H1 (cell line): ENCODE results near the gene FOXN3.

Experiments used
- CEBPB ChIP-seq: IDR thresholded peaks from 2 replicates; pipeline ENCODE4 v1.6.1; 2012; ENCODE audit warnings: low read depth, low read length
- CTCF ChIP-seq, 3 experiments: IDR thresholded peaks; 1 replicate in 2 of 3; 2 replicates in 1 of 3; pipeline versions ENCODE4 v1.5.1 to v1.6.1; 2011; ENCODE audit warnings: low read length in 3 of 3, mild to moderate bottlenecking in 3 of 3, inconsistent platforms in 2 of 3, low read depth in 1 of 3, moderate library complexity in 1 of 3; ENCODE audit not compliant: insufficient read depth in 1 of 3; ENCODE audit errors: control extremely low read depth in 1 of 3
- EP300 ChIP-seq, 2 experiments: IDR thresholded peaks; 1 replicate in 1 of 2; 2 replicates in 1 of 2; pipeline ENCODE4 v1.6.1; 2011 to 2012; ENCODE audit warnings: low read depth in 2 of 2, low read length in 2 of 2, mild to moderate bottlenecking in 2 of 2, borderline replicate concordance in 1 of 2, inconsistent platforms in 1 of 2, moderate library complexity in 1 of 2
- EZH2 ChIP-seq: fragments of 200-600 bp; sonication (generic); IDR thresholded peaks from 2 replicates; pipeline ENCODE4 v1.7.1; 2012; ENCODE audit warnings: low read depth, mild to moderate bottlenecking, moderate library complexity, low read length, inconsistent platforms; ENCODE audit not compliant: severe bottlenecking
- GABPA ChIP-seq: IDR thresholded peaks from 2 replicates; pipeline ENCODE4 v1.6.1; 2011; ENCODE audit warnings: mild to moderate bottlenecking, low read length, moderate library complexity, borderline replicate concordance; ENCODE audit not compliant: insufficient read depth
- JUND ChIP-seq: IDR thresholded peaks from 2 replicates; pipeline ENCODE4 v1.6.1; 2011; ENCODE audit warnings: mild to moderate bottlenecking, improper control_type of control experiment, low read length
- KDM1A ChIP-seq: fragments of 200-600, 300-600 bp; sonication (generic); IDR thresholded peaks from 2 replicates; pipeline ENCODE4 v1.7.1; 2016; ENCODE audit warnings: mild to moderate bottlenecking, low read length, borderline replicate concordance
- MAX ChIP-seq: IDR thresholded peaks from 2 replicates; pipeline ENCODE4 v1.6.1; 2012; ENCODE audit warnings: inconsistent platforms
- POLR2A ChIP-seq, 2 experiments: IDR thresholded peaks; 1 replicate in 1 of 2; 2 replicates in 1 of 2; pipeline ENCODE4 v1.6.1; 2011; ENCODE audit warnings: low read depth in 2 of 2, low read length in 2 of 2, mild to moderate bottlenecking in 2 of 2; ENCODE audit errors: control extremely low read depth in 1 of 2
- POLR2AphosphoS5 ChIP-seq: IDR thresholded peaks from 2 replicates; pipeline ENCODE4 v1.6.1; 2011; ENCODE audit warnings: low read depth, low read length
- SIN3A ChIP-seq, 2 experiments: IDR thresholded peaks in 1 of 2; conservative IDR thresholded peaks in 1 of 2; 2 replicates each; pipeline ENCODE4 v1.6.1; 2011 to 2012; ENCODE audit warnings: low read length in 2 of 2, improper control_type of control experiment in 1 of 2, low read depth in 1 of 2, mild to moderate bottlenecking in 1 of 2
- SRF ChIP-seq: IDR thresholded peaks from 2 replicates; pipeline ENCODE4 v1.6.1; 2011; ENCODE audit warnings: mild to moderate bottlenecking, low read depth, low read length, moderate library complexity
- SUZ12 ChIP-seq: fragments of 200-600 bp; sonication (generic); IDR thresholded peaks from 2 replicates; pipeline ENCODE4 v1.6.1; 2012; ENCODE audit warnings: mild to moderate bottlenecking, inconsistent platforms, low read length, moderate library complexity, mixed read lengths
- ZNF274 ChIP-seq: IDR thresholded peaks from 2 replicates; pipeline ENCODE4 v1.7.0; 2012; ENCODE audit warnings: low read length, borderline replicate concordance; ENCODE audit errors: extremely low read depth

- TF ChIP-seq MAX, result no peak
- TF ChIP-seq ZNF274, result no peak
- no peak for TF ChIP-seq KDM1A
- TF ChIP-seq CEBPB, result no peak
- TF ChIP-seq EP300 (IDR thresholded peaks at IDR 0.05; ENCODE audit: borderline replicate concordance in 1 of 2, low read depth in 2 of 2, low read length in 2 of 2), result no peak
- TF ChIP-seq CTCF (IDR thresholded peaks at IDR 0.05; ENCODE audit: control extremely low read depth in 1 of 3, insufficient read depth in 1 of 3, low read depth in 1 of 3, low read length in 3 of 3), result no peak
- TF ChIP-seq SUZ12, result no peak
- no peak for TF ChIP-seq EZH2
- TF ChIP-seq JUND, result no peak
- no peak for TF ChIP-seq POLR2AphosphoS5
- TF ChIP-seq SIN3A (conservative IDR thresholded peaks at IDR 0.05 in 1 of 2, IDR thresholded peaks at IDR 0.05 in 1 of 2; ENCODE audit: low read depth in 1 of 2, low read length in 2 of 2), result no peak
- no peak for TF ChIP-seq GABPA
- TF ChIP-seq SRF, result no peak
- TF ChIP-seq POLR2A (IDR thresholded peaks at IDR 0.05; ENCODE audit: control extremely low read depth in 1 of 2, low read depth in 2 of 2, low read length in 2 of 2), result no peak
Observed at GRCh38 chr14:89290813-89291212, 126.2 kb downstream of the FOXN3 start.
